ENCODE measurements around the gene C4orf50. TPM values are rescaled to one million over a fixed set of nuclear protein-coding genes. Genes with fewer than 3 reads are reported as not detected.

C4orf50 gene
- total RNA-seq (1 to 10 TPM in 1 of 5 donors, under 1 TPM in 4; 0.28 to 3.0 (median 0.54) TPM), total RNA-seq (0.35 to 7.1 (median 1.5) reads per million in 29 experiments)
- 0.99 TPM for total RNA-seq (2013)

DNA sequence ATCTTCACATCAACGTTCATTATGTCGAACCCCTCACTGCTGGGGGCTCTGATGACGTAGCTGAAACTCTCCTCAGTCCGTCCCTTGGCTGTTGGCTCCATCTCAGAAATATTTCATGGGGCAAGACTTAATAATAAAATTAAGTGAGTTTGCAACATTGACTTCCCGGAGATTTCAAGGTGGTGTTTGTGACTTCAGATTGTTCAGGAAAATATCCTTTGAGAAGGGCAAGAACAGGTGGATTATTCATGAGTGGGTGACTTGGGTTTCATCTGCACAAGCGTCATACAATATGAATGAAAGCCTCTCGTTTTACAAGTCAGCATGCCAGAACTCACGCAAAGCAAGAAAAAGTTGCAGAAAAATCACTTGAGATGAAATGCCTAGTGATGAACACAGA lies at the start of gene C4orf50:
Gene C4orf50 (minus strand): TSS at position 101 of the 400 bp plus-strand sequence.
- DNase-seq: no peak
- no peak within 1 kb of the TSS for H3K27ac ChIP-seq (ENCODE audit: low read length)
- no peaks in the 10 kb centered on the region for H3K36me3 ChIP-seq (ENCODE audit: control insufficient read depth in 2 of 2, extremely low read depth in 1 of 2, insufficient read depth in 1 of 2, low read length in 1 of 2)
- H3K9me3 ChIP-seq: no peaks in the 10 kb centered on the region
- H3K27me3 Mint-ChIP-seq: peaks cover 4 to 18% of the 10 kb centered on the region in 2 donors
- H3K4me1 Mint-ChIP-seq: no peaks in the 10 kb centered on the region
- peaks cover 0 to 13% of the 10 kb centered on the region in 2 experiments for H3K27me3 ChIP-seq (replicated peaks in 1 of 2; ENCODE audit: control insufficient read depth in 2 of 2, extremely low read depth in 1 of 2, insufficient read depth in 2 of 2, low read length in 1 of 2)
- H3K4me1 ChIP-seq (ENCODE audit: control insufficient read depth in 1 of 2, extremely low read depth in 1 of 2, insufficient read depth in 2 of 2, low read length in 2 of 2): no peaks in the 10 kb centered on the region
- no peaks in the 10 kb centered on the region for H3K9me3 Mint-ChIP-seq
- ATAC-seq (replicated peaks in 1 of 4): no peak
- no peak within 1 kb of the TSS for H3K4me3 ChIP-seq (ENCODE audit: control insufficient read depth in 1 of 2, extremely low read depth in 1 of 2, low read length in 1 of 2)
- no peak within 1 kb of the TSS for H3K4me3 Mint-ChIP-seq
- no peak within 1 kb of the TSS for H3K27ac Mint-ChIP-seq
- no peaks in the 10 kb centered on the region for H3K36me3 Mint-ChIP-seq
- CTCF ChIA-PET: no interaction called here
- POLR2A ChIA-PET: no interaction called here
- 76% methylated on average over 5 of the region's 8 CpGs for WGBS (ENCODE audit: insufficient coverage)

DNA sequence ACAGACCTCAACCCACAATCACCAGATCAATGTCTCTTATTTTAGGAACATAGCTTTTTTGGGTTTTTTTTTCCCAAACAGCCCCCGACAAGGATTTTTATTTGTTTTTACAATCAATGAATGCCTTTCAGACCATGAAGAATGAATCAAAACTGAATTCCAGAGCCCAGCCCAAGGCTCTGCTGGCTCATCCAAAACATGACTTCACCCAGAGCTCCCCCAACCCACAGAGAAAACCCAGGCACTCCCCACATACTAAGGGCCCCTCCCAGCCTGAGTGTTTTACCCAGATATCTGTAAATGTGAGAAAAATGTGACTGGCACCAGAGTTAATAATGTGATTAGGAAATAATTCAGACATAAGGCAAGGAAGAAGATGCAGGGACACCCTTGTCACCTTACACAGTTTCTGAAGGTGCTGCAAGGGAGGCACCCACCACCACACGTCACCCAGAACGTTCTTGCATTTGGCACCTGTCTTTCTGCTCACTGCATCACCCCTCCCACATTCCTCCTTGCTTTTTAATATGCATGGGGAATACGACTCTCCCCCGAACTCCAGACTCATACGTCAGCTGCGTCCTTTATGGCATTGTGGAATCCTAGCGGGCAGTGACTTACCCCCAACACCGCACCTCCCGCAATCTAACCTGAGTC lies 47.8 kb upstream of the C4orf50 start:
- POLR2A ChIA-PET: no interaction called here
- Histone ChIP-seq H3K4me3 (ENCODE audit: control insufficient read depth in 1 of 2, extremely low read depth in 1 of 2, low read length in 1 of 2) (no peak overlapping the region), H3K36me3 (ENCODE audit: control insufficient read depth in 2 of 2, extremely low read depth in 1 of 2, insufficient read depth in 1 of 2, low read length in 1 of 2) (peaks cover 0 to 14% of the 10 kb centered on the region in 2 donors), H3K9me3 (no peaks in the 10 kb centered on the region), H3K27ac (ENCODE audit: low read length) (no peak overlapping the region), H3K4me1 (ENCODE audit: control insufficient read depth in 1 of 2, extremely low read depth in 1 of 2, insufficient read depth in 2 of 2, low read length in 2 of 2) (no peaks in the 10 kb centered on the region), H3K27me3 (replicated peaks in 1 of 2; ENCODE audit: control insufficient read depth in 2 of 2, extremely low read depth in 1 of 2, insufficient read depth in 2 of 2, low read length in 1 of 2) (peaks cover 0 to 5% of the 10 kb centered on the region in 2 experiments)
- Mint-ChIP-seq H3K4me1 (no peaks in the 10 kb centered on the region), H3K36me3 (peaks cover 16% of the 10 kb centered on the region), H3K27me3 (no peaks in the 10 kb centered on the region), H3K4me3 (no peak overlapping the region), H3K9me3 (no peaks in the 10 kb centered on the region), H3K27ac (no peak overlapping the region)
- CTCF ChIA-PET: no interaction called here
- DNase-seq (no peak), ATAC-seq (replicated peaks in 1 of 4) (no peak)
- 92% methylated on average over 10 of the region's 10 CpGs for WGBS (ENCODE audit: insufficient coverage)

DNA sequence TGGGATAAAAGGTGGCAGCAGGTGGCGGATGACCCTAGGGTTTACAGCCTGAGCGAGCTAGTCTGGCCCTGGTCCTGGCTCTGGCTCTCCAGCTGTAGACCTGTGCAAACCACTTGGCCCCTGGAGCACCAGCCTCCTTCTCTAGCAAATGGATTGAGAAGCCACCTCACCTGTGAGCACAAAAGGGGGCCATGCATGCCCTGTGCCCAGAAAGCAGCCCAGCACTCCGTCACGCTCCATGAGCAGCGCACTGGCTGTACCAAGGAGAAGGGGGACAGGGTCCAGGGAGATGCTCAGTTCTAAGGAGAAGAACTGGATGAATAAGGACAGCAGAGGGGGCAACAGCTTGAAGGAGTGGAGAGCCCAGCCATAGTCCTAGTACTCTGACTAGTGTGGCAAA lies 46.9 kb upstream of the C4orf50 start:
- peaks cover 24% of the 10 kb centered on the region for H3K36me3 Mint-ChIP-seq
- ATAC-seq (replicated peaks in 1 of 4) (no peak), DNase-seq (no peak)
- CTCF ChIA-PET: no interaction called here
- 96% methylated on average over 5 of the region's 5 CpGs for WGBS (ENCODE audit: insufficient coverage)
- peaks cover 2 to 8% (median 6%) of the 10 kb centered on the region in 3 donors for H3K9me3 Mint-ChIP-seq
- no peak overlapping the region for H3K27ac Mint-ChIP-seq
- H3K27me3 Mint-ChIP-seq: no peaks in the 10 kb centered on the region
- Histone ChIP-seq H3K36me3 (ENCODE audit: control insufficient read depth in 2 of 2, extremely low read depth in 1 of 2, insufficient read depth in 1 of 2, low read length in 1 of 2) (peaks cover 0 to 22% of the 10 kb centered on the region in 2 donors), H3K27ac (ENCODE audit: low read length) (no peak overlapping the region), H3K9me3 (no peaks in the 10 kb centered on the region), H3K4me1 (ENCODE audit: control insufficient read depth in 1 of 2, extremely low read depth in 1 of 2, insufficient read depth in 2 of 2, low read length in 2 of 2) (no peaks in the 10 kb centered on the region), H3K4me3 (ENCODE audit: control insufficient read depth in 1 of 2, extremely low read depth in 1 of 2, low read length in 1 of 2) (no peak overlapping the region), H3K27me3 (replicated peaks in 1 of 2; ENCODE audit: control insufficient read depth in 2 of 2, extremely low read depth in 1 of 2, insufficient read depth in 2 of 2, low read length in 1 of 2) (peaks cover 0 to 4% of the 10 kb centered on the region in 2 experiments)
- H3K4me1 Mint-ChIP-seq: no peaks in the 10 kb centered on the region
- no peak overlapping the region for H3K4me3 Mint-ChIP-seq
- POLR2A ChIA-PET: no interaction called here

DNA sequence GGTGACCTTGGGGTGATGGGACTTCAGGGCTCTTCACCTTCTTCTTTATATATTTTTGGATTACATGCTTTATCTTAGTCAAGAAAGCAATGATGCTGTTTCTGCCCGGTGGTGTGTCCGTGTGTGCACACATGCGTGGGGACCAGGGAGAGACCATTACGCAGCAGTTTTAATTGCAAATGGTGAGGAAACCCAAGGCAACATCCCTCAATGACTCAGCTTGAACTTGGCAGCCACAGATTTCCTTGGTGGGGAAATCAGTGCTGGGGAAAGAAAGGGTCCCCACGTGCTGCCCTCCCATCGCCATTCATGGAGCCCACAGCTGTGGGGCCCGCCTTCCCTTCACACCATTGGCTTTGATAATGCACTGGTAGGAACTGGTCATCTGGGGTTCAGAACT lies 46.2 kb upstream of the C4orf50 start:
- Mint-ChIP-seq H3K27ac (no peak overlapping the region), H3K4me1 (no peaks in the 10 kb centered on the region), H3K36me3 (peaks cover 27% of the 10 kb centered on the region), H3K9me3 (peaks cover 2 to 9% (median 8%) of the 10 kb centered on the region in 3 donors), H3K4me3 (no peak overlapping the region), H3K27me3 (no peaks in the 10 kb centered on the region)
- Histone ChIP-seq H3K27me3 (replicated peaks in 1 of 2; ENCODE audit: control insufficient read depth in 2 of 2, extremely low read depth in 1 of 2, insufficient read depth in 2 of 2, low read length in 1 of 2) (peaks cover 0 to 6% of the 10 kb centered on the region in 2 experiments), H3K36me3 (ENCODE audit: control insufficient read depth in 2 of 2, extremely low read depth in 1 of 2, insufficient read depth in 1 of 2, low read length in 1 of 2) (peaks cover 0 to 29% of the 10 kb centered on the region in 2 donors), H3K4me1 (ENCODE audit: control insufficient read depth in 1 of 2, extremely low read depth in 1 of 2, insufficient read depth in 2 of 2, low read length in 2 of 2) (no peaks in the 10 kb centered on the region), H3K9me3 (no peaks in the 10 kb centered on the region), H3K27ac (ENCODE audit: low read length) (no peak overlapping the region), H3K4me3 (ENCODE audit: control insufficient read depth in 1 of 2, extremely low read depth in 1 of 2, low read length in 1 of 2) (no peak overlapping the region)
- no peak for DNase-seq
- WGBS (ENCODE audit: insufficient coverage): 100% methylated on average over 3 of the region's 7 CpGs
- no peak for ATAC-seq (replicated peaks in 1 of 4)
- POLR2A ChIA-PET: no interaction called here
- CTCF ChIA-PET: no interaction called here

DNA sequence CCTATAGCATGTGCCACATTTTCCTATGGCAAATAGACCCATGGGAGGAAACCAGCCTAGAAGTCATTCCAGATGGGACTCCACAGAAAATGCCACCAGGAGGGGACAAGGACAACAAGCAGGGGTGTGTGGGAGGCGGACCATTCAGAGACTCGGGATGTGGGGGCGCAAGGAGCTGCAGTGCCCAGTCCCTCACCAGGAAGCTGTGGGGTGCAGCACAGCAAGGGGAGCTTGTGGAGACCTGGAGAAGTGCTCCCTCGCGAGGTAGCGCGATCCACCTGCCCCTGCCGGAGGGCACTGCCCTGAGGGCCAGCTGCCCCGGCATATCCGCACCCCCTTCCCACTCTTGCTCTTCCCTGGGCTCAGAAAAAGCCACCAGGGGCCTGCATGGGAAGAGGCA lies 45.5 kb upstream of the C4orf50 start:
- DNase-seq (no peak), ATAC-seq (replicated peaks in 1 of 4) (no peak)
- Mint-ChIP-seq H3K9me3 (peaks cover 5 to 12% (median 8%) of the 10 kb centered on the region in 3 donors), H3K4me1 (no peaks in the 10 kb centered on the region), H3K4me3 (no peak overlapping the region), H3K36me3 (peaks cover 31% of the 10 kb centered on the region), H3K27me3 (no peaks in the 10 kb centered on the region), H3K27ac (no peak overlapping the region)
- no peaks in the 10 kb centered on the region for H3K9me3 ChIP-seq
- peaks cover 0 to 34% of the 10 kb centered on the region in 2 donors for H3K36me3 ChIP-seq (ENCODE audit: control insufficient read depth in 2 of 2, extremely low read depth in 1 of 2, insufficient read depth in 1 of 2, low read length in 1 of 2)
- ChIA-PET CTCF (no interaction called here), POLR2A (no interaction called here)
- H3K4me1 ChIP-seq (ENCODE audit: control insufficient read depth in 1 of 2, extremely low read depth in 1 of 2, insufficient read depth in 2 of 2, low read length in 2 of 2): no peaks in the 10 kb centered on the region
- H3K4me3 ChIP-seq (ENCODE audit: control insufficient read depth in 1 of 2, extremely low read depth in 1 of 2, low read length in 1 of 2): no peak overlapping the region
- H3K27ac ChIP-seq (ENCODE audit: low read length): no peak overlapping the region
- WGBS (ENCODE audit: insufficient coverage): no CpG with 5 or more reads among the region's 10 CpGs
- peaks cover 0 to 9% of the 10 kb centered on the region in 2 experiments for H3K27me3 ChIP-seq (replicated peaks in 1 of 2; ENCODE audit: control insufficient read depth in 2 of 2, extremely low read depth in 1 of 2, insufficient read depth in 2 of 2, low read length in 1 of 2)

DNA sequence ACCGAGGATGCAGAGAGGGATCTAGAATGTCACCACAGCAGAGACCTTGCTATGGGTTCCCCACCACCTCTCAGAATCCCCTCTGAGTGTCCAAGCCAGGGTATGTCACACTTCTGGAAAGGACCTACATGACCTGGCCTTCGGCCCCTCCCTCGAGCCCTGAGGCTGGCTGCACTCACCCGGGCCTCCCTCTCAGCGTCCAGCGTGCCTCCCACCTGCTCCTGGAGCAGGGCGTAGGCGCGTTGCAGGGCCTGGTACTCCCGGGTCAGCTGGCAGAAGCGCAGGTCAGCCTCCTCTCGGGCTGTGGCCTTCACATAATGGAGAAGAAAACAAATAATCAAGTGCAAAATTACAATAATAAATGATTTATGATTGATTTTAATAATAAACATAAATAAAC lies 43.9 kb upstream of the C4orf50 start:
- ChIA-PET CTCF (no interaction called here), POLR2A (no interaction called here)
- Mint-ChIP-seq H3K27ac (no peak overlapping the region), H3K36me3 (peaks cover 37% of the 10 kb centered on the region), H3K27me3 (no peaks in the 10 kb centered on the region), H3K4me3 (no peak overlapping the region), H3K9me3 (peaks cover 10 to 18% (median 13%) of the 10 kb centered on the region in 3 donors), H3K4me1 (no peaks in the 10 kb centered on the region)
- H3K4me1 ChIP-seq (ENCODE audit: control insufficient read depth in 1 of 2, extremely low read depth in 1 of 2, insufficient read depth in 2 of 2, low read length in 2 of 2): no peaks in the 10 kb centered on the region
- H3K27ac ChIP-seq (ENCODE audit: low read length): no peak overlapping the region
- WGBS (ENCODE audit: insufficient coverage): 98% methylated on average over 9 of the region's 12 CpGs
- no peak for DNase-seq
- no peak for ATAC-seq (replicated peaks in 1 of 4)
- H3K9me3 ChIP-seq: no peaks in the 10 kb centered on the region
- H3K27me3 ChIP-seq (replicated peaks in 1 of 2; ENCODE audit: control insufficient read depth in 2 of 2, extremely low read depth in 1 of 2, insufficient read depth in 2 of 2, low read length in 1 of 2): peaks cover 0 to 9% of the 10 kb centered on the region in 2 experiments
- H3K36me3 ChIP-seq (ENCODE audit: control insufficient read depth in 2 of 2, extremely low read depth in 1 of 2, insufficient read depth in 1 of 2, low read length in 1 of 2): peaks cover 0 to 39% of the 10 kb centered on the region in 2 donors
- H3K4me3 ChIP-seq (ENCODE audit: control insufficient read depth in 1 of 2, extremely low read depth in 1 of 2, low read length in 1 of 2): no peak overlapping the region

Data from T-cell (primary cell).